ENCODE measurements around the gene JAK1. TPM values are rescaled to one million over a fixed set of nuclear protein-coding genes. Genes with fewer than 3 reads are reported as not detected.

JAK1 gene
- total RNA-seq, 2 donors from 2014 or later, result 73.2 to 101 TPM

GRCh38 chr1:64878931-64879611 lies 87.3 kb downstream of the JAK1 start:
- no peak overlapping the region for H3K9ac ChIP-seq (ENCODE audit: low read depth in 2 of 2, low read length in 2 of 2)
- H3K9me3 ChIP-seq, result no peaks in the 10 kb centered on the region
- H3K36me3 ChIP-seq, result peaks cover 5% of the 10 kb centered on the region
- no peak for TF ChIP-seq CTCF (IDR thresholded peaks at IDR 0.05)
- no peaks in the 10 kb centered on the region for H3K27me3 ChIP-seq
- intact Hi-C loops (cut with DNase I), result no loop called here
- no peak for DNase-seq
- no peaks in the 10 kb centered on the region for H3K4me1 ChIP-seq
- H3K4me3 ChIP-seq, result no peak overlapping the region
- no peak overlapping the region for H3K27ac ChIP-seq

- no peak for DNase-seq
- peaks cover 5% of the 10 kb centered on the region for H3K36me3 ChIP-seq
- no peaks in the 10 kb centered on the region for H3K9me3 ChIP-seq
- no peak overlapping the region for H3K27ac ChIP-seq
- H3K9ac ChIP-seq (ENCODE audit: low read depth in 2 of 2, low read length in 2 of 2), result no peak overlapping the region
- no peaks in the 10 kb centered on the region for H3K4me1 ChIP-seq
- no peak overlapping the region for H3K4me3 ChIP-seq
- no peak for TF ChIP-seq CTCF (IDR thresholded peaks at IDR 0.05)
- H3K27me3 ChIP-seq, result no peaks in the 10 kb centered on the region
- intact Hi-C loops (cut with DNase I), result no loop called here
Measured at GRCh38 chr1:64878090-64878489, 88.3 kb downstream of the JAK1 start.

GRCh38 chr1:64877598-64877997 lies 88.8 kb downstream of the JAK1 start:
- Histone ChIP-seq H3K27ac (no peak overlapping the region), H3K27me3 (no peaks in the 10 kb centered on the region), H3K4me3 (no peak overlapping the region), H3K9me3 (no peaks in the 10 kb centered on the region), H3K4me1 (no peaks in the 10 kb centered on the region), H3K9ac (ENCODE audit: low read depth in 2 of 2, low read length in 2 of 2) (no peak overlapping the region), H3K36me3 (peaks cover 5% of the 10 kb centered on the region)
- TF ChIP-seq CTCF (IDR thresholded peaks at IDR 0.05), result no peak
- no peak for DNase-seq
- intact Hi-C loops (cut with DNase I), result no loop called here

GRCh38 chr1:64877151-64877550 lies 89.2 kb downstream of the JAK1 start:
- no peak for DNase-seq
- no peaks in the 10 kb centered on the region for H3K9me3 ChIP-seq

DNA sequence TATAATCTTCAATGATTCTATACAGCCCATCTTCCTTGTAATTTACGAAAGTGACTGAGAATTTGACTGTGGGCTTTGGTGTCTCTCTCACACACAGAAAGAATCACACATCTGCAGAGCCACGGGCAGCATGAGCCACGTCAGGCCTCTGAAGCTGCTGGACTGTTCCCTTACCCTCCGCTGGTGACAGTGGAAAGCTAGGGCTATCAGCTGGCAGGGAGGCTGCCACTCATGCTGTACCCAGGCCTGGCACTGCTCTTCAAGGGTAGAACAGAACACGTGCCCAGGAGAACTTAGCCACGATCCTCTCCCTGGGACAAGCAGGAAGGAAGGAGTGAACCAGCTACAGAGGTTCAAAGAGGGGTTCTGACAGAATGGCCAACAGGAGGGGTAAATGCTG lies 90.7 kb downstream of the JAK1 start:
- Histone ChIP-seq H3K36me3 (peaks cover 5% of the 10 kb centered on the region), H3K4me1 (no peaks in the 10 kb centered on the region), H3K9ac (ENCODE audit: low read depth in 2 of 2, low read length in 2 of 2) (no peak overlapping the region), H3K27me3 (no peaks in the 10 kb centered on the region), H3K9me3 (no peaks in the 10 kb centered on the region), H3K27ac (no peak overlapping the region), H3K4me3 (no peak overlapping the region)
- no peak for TF ChIP-seq CTCF (IDR thresholded peaks at IDR 0.05)
- no peak for DNase-seq
- intact Hi-C loops (cut with DNase I), result no loop called here

More at GRCh38 chr1:64877151-64877550, 89.2 kb downstream of the JAK1 start:
- H3K9ac ChIP-seq (ENCODE audit: low read depth in 2 of 2, low read length in 2 of 2), result no peak overlapping the region
- H3K27ac ChIP-seq, result no peak overlapping the region
- peaks cover 5% of the 10 kb centered on the region for H3K36me3 ChIP-seq
- intact Hi-C loops (cut with DNase I), result no loop called here
- no peak for TF ChIP-seq CTCF (IDR thresholded peaks at IDR 0.05)
- H3K4me1 ChIP-seq, result no peaks in the 10 kb centered on the region
- no peak overlapping the region for H3K4me3 ChIP-seq
- no peaks in the 10 kb centered on the region for H3K27me3 ChIP-seq

Data from colonic mucosa (tissue), 4 donors.